Testis (tissue), 2 donors: ENCODE results near the gene RGPD8.
A peak's percentile ranks its signal among the peaks of the same experiment; 100 is the strongest.
"Not testable (repeated sequence)": the region's sequence is repeated elsewhere in the genome, so short reads cannot be mapped to it uniquely, and the experiment has no call there.

Source experiments
- CTCF ChIP-seq, 3 experiments: fragments of 450-650 bp in 2 of 3; fragments of 200-600 bp in 1 of 3; sonication (generic) in 1 of 3; IDR thresholded peaks; one replicate each; pipeline ENCODE4 v1.5.1; 2016 to 2019; ENCODE audit warnings: antibody characterized with exemption in 3 of 3, mild to moderate bottlenecking in 2 of 3, moderate library complexity in 1 of 3
- POLR2A ChIP-seq: fragments of 450-650 bp; IDR thresholded peaks from one replicate; pipeline ENCODE4 v1.6.1; 2017; ENCODE audit warnings: antibody characterized with exemption, mild to moderate bottlenecking, moderate library complexity

- TF ChIP-seq CTCF (IDR thresholded peaks at IDR 0.05): peak; percentile 4 to 47 (median 47)
- not testable (repeated sequence) for TF ChIP-seq POLR2A
Observed at GRCh38 chr2:112433480-112433879, at the start of gene RGPD8.
